Hindlimb muscle (tissue), 1 donor: ENCODE measurements around the gene DBF4B. TPM values are rescaled to one million over a fixed set of nuclear protein-coding genes. Genes with fewer than 3 reads are reported as not detected.
A peak's percentile ranks its signal among the peaks of the same experiment; 100 is the strongest.

Experiments used
- DNase-seq: peaks from one replicate; pipeline ENCODE4 v3.0.0-alpha.2; 2013
- polyA plus RNA-seq: library from polyadenylated mRNA; unstranded; fragments of 120-200 nt; gene quantifications from one replicate; pipeline ENCODE4 v1.2.1, GENCODE V29; 2013; ENCODE audit not compliant: insufficient read length

DBF4B gene
- polyA plus RNA-seq, 1 donor = 8.0 TPM

- no peak for DNase-seq
Observed at GRCh38 chr17:44760474-44761308, 52.2 kb downstream of the DBF4B start.

- DNase-seq = no peak
Observed at GRCh38 chr17:44761932-44762810, 53.7 kb downstream of the DBF4B start.

- DNase-seq = no peak
Observed at GRCh38 chr17:44763170-44763569, 54.7 kb downstream of the DBF4B start.

- DNase-seq = no peak
Observed at GRCh38 chr17:44765965-44766364, 57.5 kb downstream of the DBF4B start.

GRCh38 chr17:44766409-44767038, 58.1 kb downstream of the DBF4B start:
- DNase-seq = no peak

GRCh38 chr17:44767493-44767892, 59.0 kb downstream of the DBF4B start:
- no peak for DNase-seq

- DNase-seq = no peak
Observed at GRCh38 chr17:44768505-44769142, 60.2 kb downstream of the DBF4B start.

- DNase-seq = no peak
Observed at GRCh38 chr17:44769230-44769629, 60.8 kb downstream of the DBF4B start.

GRCh38 chr17:44769647-44770084, 61.2 kb downstream of the DBF4B start:
- no peak for DNase-seq

- no peak for DNase-seq
Observed at GRCh38 chr17:44770166-44770925, 61.9 kb downstream of the DBF4B start.

GRCh38 chr17:44772308-44773045, 64.0 kb downstream of the DBF4B start:
- DNase-seq = no peak

- DNase-seq = no peak
Observed at GRCh38 chr17:44773140-44773539, 64.7 kb downstream of the DBF4B start.

GRCh38 chr17:44774271-44775135, 66.0 kb downstream of the DBF4B start:
- peak; percentile 79 for DNase-seq

GRCh38 chr17:44775136-44775837, 66.8 kb downstream of the DBF4B start:
- peak; percentile 96 for DNase-seq

GRCh38 chr17:44775838-44776621, 67.6 kb downstream of the DBF4B start:
- DNase-seq = no peak

GRCh38 chr17:44776628-44777393, 68.3 kb downstream of the DBF4B start:
- DNase-seq = no peak
